Measurements from ENCODE around the gene KIDINS220. TPM values are rescaled to one million over a fixed set of nuclear protein-coding genes. Genes with fewer than 3 reads are reported as not detected.

Gene KIDINS220
- total and polyA plus RNA-seq, 2 of the 13 experiments (the other 11 are each of a cell fraction or from before 2014, with no cell fraction given), result 25.2 to 32.3 TPM

- FAIRE-seq (no peak), ATAC-seq (no peak), DNase-seq (ENCODE audit: low spot score) (no peak)
- Histone ChIP-seq H3K4me3 (replicated peaks in 1 of 3; ENCODE audit: insufficient read depth in 1 of 3, low read depth in 2 of 3, low read length in 3 of 3) (no peak overlapping the region), H4K20me1 (ENCODE audit: insufficient read depth, low read length) (no peaks in the 10 kb centered on the region), H3K36me3 (replicated peaks in 1 of 2; ENCODE audit: control insufficient read depth in 1 of 2, insufficient read depth in 2 of 2, low read length in 2 of 2) (no peaks in the 10 kb centered on the region), H3K4me1 (ENCODE audit: insufficient read depth, low read length) (no peaks in the 10 kb centered on the region), H3K27me3 (ENCODE audit: control insufficient read depth in 1 of 2, insufficient read depth in 2 of 2, low read length in 2 of 2) (peaks cover 2 to 15% of the 10 kb centered on the region in 2 experiments; a peak in 4 of 5 replicates), H3K27ac (ENCODE audit: extremely low read length, insufficient read depth, low read length) (no peak overlapping the region), H2AFZ (ENCODE audit: low read length) (no peak overlapping the region), H3K4me2 (ENCODE audit: low read depth, low read length) (no peak overlapping the region), H3K79me2 (ENCODE audit: insufficient read depth, low read length) (no peaks in the 10 kb centered on the region), H3K9ac (ENCODE audit: insufficient read depth, low read depth, low read length) (no peak overlapping the region), H3K9me3 (ENCODE audit: low read length) (no peaks in the 10 kb centered on the region)
- intact Hi-C loops (cut with micrococcal nuclease; ENCODE audit: unreplicated experiment) (no loop called here), in situ Hi-C loops (cut with HindIII; ENCODE audit: extremely low pct_ligation_motif_present, low pct_unique_long_range_greater_than_20kb) (no loop called here)
- ChIA-PET CTCF (ENCODE audit: low intra/inter-chr PET ratio, low total read pairs) (no interaction called here), POLR2A (no interaction called here)
- WGBS (ENCODE audit: low lambda C conversion rate), result 2% methylated on average over 1 of the region's 1 CpG
- no TSS peak for BruUV-seq (replicated peaks)
- TF ChIP-seq SRSF4 (IDR thresholded peaks at IDR 0.05; ENCODE audit: low read depth, low read length, poor library complexity, severe bottlenecking), result no peak
- TF ChIP-seq ZNF891 (CRISPR knock-in tag; IDR thresholded peaks at IDR 0.05), result no peak
- TF ChIP-seq ELF3 (CRISPR knock-in tag; IDR thresholded peaks at IDR 0.05), result no peak
- TF ChIP-seq MIXL1 (CRISPR knock-in tag; IDR thresholded peaks at IDR 0.05), result no peak
- no peak for TF ChIP-seq MAX (IDR thresholded peaks at IDR 0.05)
- no peak for TF ChIP-seq CENPT (CRISPR knock-in tag; IDR thresholded peaks at IDR 0.05; ENCODE audit: low read depth)
- TF ChIP-seq PLRG1 (conservative IDR thresholded peaks at IDR 0.05), result no peak
- no peak for TF ChIP-seq NCOA2 (CRISPR knock-in tag; IDR thresholded peaks at IDR 0.05)
- TF ChIP-seq IRF9 (CRISPR knock-in tag; IDR thresholded peaks at IDR 0.05; ENCODE audit: borderline replicate concordance), result no peak
- no peak for TF ChIP-seq RBAK (CRISPR knock-in tag; IDR thresholded peaks at IDR 0.05)
- TF ChIP-seq ZNF550 (CRISPR knock-in tag; IDR thresholded peaks at IDR 0.05; ENCODE audit: borderline replicate concordance), result no peak
- no peak for TF ChIP-seq ZNF225 (CRISPR knock-in tag; IDR thresholded peaks at IDR 0.05)
- TF ChIP-seq PHB2 (IDR thresholded peaks at IDR 0.05; ENCODE audit: partially characterized antibody), result no peak
- TF ChIP-seq SKIL (CRISPR knock-in tag; IDR thresholded peaks at IDR 0.05; ENCODE audit: borderline replicate concordance), result no peak
- TF ChIP-seq PHF8 (CRISPR knock-in tag; IDR thresholded peaks at IDR 0.05), result no peak
- no peak for TF ChIP-seq ZNF552 (CRISPR knock-in tag; IDR thresholded peaks at IDR 0.05; ENCODE audit: borderline replicate concordance)
Observed at GRCh38 chr2:8858910-8859309, 21.5 kb upstream of the KIDINS220 start.

Measured in HepG2 (cell line).